Testis (tissue), 3 donors: ENCODE results near the gene CTAG1A. TPM values are rescaled to one million over a fixed set of nuclear protein-coding genes. Genes with fewer than 3 reads are reported as not detected.

ENCODE experiments used
- DNase-seq: peaks from one replicate; pipeline ENCODE4 v3.0.0-alpha.2; 2019
- H3K27ac ChIP-seq, 2 donors: fragments of 200-600 bp; sonication (generic); one replicate each; pipeline ENCODE4 v1.5.1; 2019
- H3K27me3 ChIP-seq: fragments of 200-600 bp; sonication (generic); one replicate; pipeline ENCODE4 v1.5.1; 2019
- H3K36me3 ChIP-seq: fragments of 200-600 bp; sonication (generic); one replicate; pipeline ENCODE4 v1.5.1; 2017; ENCODE audit warnings: low read depth; ENCODE audit errors: missing control alignments
- H3K4me1 ChIP-seq: fragments of 200-600 bp; sonication (generic); one replicate; pipeline ENCODE4 v1.5.1; 2019
- H3K4me3 ChIP-seq, 2 donors: fragments of 200-600 bp; sonication (generic); one replicate each; pipeline ENCODE4 v1.5.1; 2017 to 2019
- H3K9me3 ChIP-seq: fragments of 200-600 bp; sonication (generic); one replicate; pipeline ENCODE4 v1.5.1; 2017
- CTCF ChIP-seq, 3 experiments: fragments of 450-650 bp in 2 of 3; fragments of 200-600 bp in 1 of 3; sonication (generic) in 1 of 3; IDR thresholded peaks; one replicate each; pipeline ENCODE4 v1.5.1; 2016 to 2019; ENCODE audit warnings: antibody characterized with exemption in 3 of 3, mild to moderate bottlenecking in 2 of 3, moderate library complexity in 1 of 3
- POLR2A ChIP-seq: fragments of 450-650 bp; IDR thresholded peaks from one replicate; pipeline ENCODE4 v1.6.1; 2017; ENCODE audit warnings: antibody characterized with exemption, mild to moderate bottlenecking, moderate library complexity
- WGBS, 2 donors: methylation state at CpG; one replicate each; pipeline ENCODE4 v1.1.5; 2018; 5-methylcytosine and 5-hydroxymethylcytosine counted together
- intact Hi-C: fragments of 100-400 bp; cut with DNase I; formaldehyde crosslinking; loops from one replicate; pipeline ENCODE4 v1.15.1; 2023; ENCODE audit warnings: low total_unique reads
- polyA plus RNA-seq: library from polyadenylated mRNA; stranded (reverse); fragments of 350-450 nt; fragmentation: Illumina TruSeq; extraction: RNeasy Lipid Tissue Mini Kit (QIAGEN cat#74804); gene quantifications from one replicate; pipeline ENCODE4 v1.2.3, GENCODE V29; 2014; ENCODE audit warnings: low read depth, low replicate concordance; ENCODE audit not compliant: insufficient read depth
- total RNA-seq, 2 donors: library from RNA; depleted of rRNA; stranded (reverse); fragments of >200 nt; gene quantifications; one replicate each; pipeline ENCODE4 v1.2.3, GENCODE V29; 2016

Gene CTAG1A
- total and polyA plus RNA-seq, 3 donors from 2014 or later, result 7.1 to 18.1 (median 14.7) TPM

- intact Hi-C loops, result no loop called here
- H3K4me1 ChIP-seq, result no peaks in the 10 kb centered on the region
- no peak overlapping the region for H3K27ac ChIP-seq
- no peaks in the 10 kb centered on the region for H3K36me3 ChIP-seq
- WGBS, 2 donors, result 52 to 67% methylated on average over 3 to 11 of the region's 15 CpGs
- no peaks in the 10 kb centered on the region for H3K9me3 ChIP-seq
- H3K4me3 ChIP-seq, result no peak overlapping the region
- no peaks in the 10 kb centered on the region for H3K27me3 ChIP-seq
- DNase-seq, result no peak
- TF ChIP-seq POLR2A (no peak), CTCF (IDR thresholded peaks at IDR 0.05) (no peak)
Observed at GRCh38 chrX:154600759-154601374, 15.9 kb downstream of the CTAG1A start.

GRCh38 chrX:154602226-154602625 is 17.3 kb downstream of the CTAG1A start:
- DNase-seq, result no peak
- Histone ChIP-seq H3K27ac (no peak overlapping the region), H3K4me3 (no peak overlapping the region), H3K4me1 (no peaks in the 10 kb centered on the region), H3K9me3 (no peaks in the 10 kb centered on the region), H3K36me3 (no peaks in the 10 kb centered on the region), H3K27me3 (no peaks in the 10 kb centered on the region)
- 84% methylated on average over 8 of the region's 13 CpGs; no CpG with 5 or more reads in 1 of the 2 donors for WGBS, 2 donors
- TF ChIP-seq CTCF (IDR thresholded peaks at IDR 0.05) (no peak), POLR2A (no peak)
- intact Hi-C loops, result no loop called here

GRCh38 chrX:154602766-154603437 is 18.0 kb downstream of the CTAG1A start:
- no peak for DNase-seq
- Histone ChIP-seq H3K27me3 (no peaks in the 10 kb centered on the region), H3K4me3 (no peak overlapping the region), H3K9me3 (no peaks in the 10 kb centered on the region), H3K36me3 (no peaks in the 10 kb centered on the region), H3K4me1 (no peaks in the 10 kb centered on the region), H3K27ac (no peak overlapping the region)
- intact Hi-C loops, result no loop called here
- 89 to 91% methylated on average over 17 to 18 of the region's 18 CpGs for WGBS, 2 donors
- TF ChIP-seq POLR2A (no peak), CTCF (IDR thresholded peaks at IDR 0.05) (no peak)

- 88 to 91% methylated on average over 8 to 13 of the region's 13 CpGs for WGBS, 2 donors
- TF ChIP-seq CTCF (IDR thresholded peaks at IDR 0.05) (no peak), POLR2A (no peak)
- H3K4me1 ChIP-seq, result no peaks in the 10 kb centered on the region
- no peak for DNase-seq
- H3K36me3 ChIP-seq, result no peaks in the 10 kb centered on the region
- H3K27ac ChIP-seq, result no peak overlapping the region
- H3K9me3 ChIP-seq, result no peaks in the 10 kb centered on the region
- intact Hi-C loops, result no loop called here
- no peak overlapping the region for H3K4me3 ChIP-seq
- H3K27me3 ChIP-seq, result no peaks in the 10 kb centered on the region
Observed at GRCh38 chrX:154603438-154604430, 18.8 kb downstream of the CTAG1A start.
